Stomach (tissue), 9 donors: ENCODE data around the gene KIF3C. TPM values are rescaled to one million over a fixed set of nuclear protein-coding genes. Genes with fewer than 3 reads are reported as not detected.

Experiments used
- DNase-seq, 2 donors: peaks; one replicate each; pipeline versions ENCODE4 v3.0.0 to v3.0.0-alpha.2; 2013 to 2019
- H3K27ac ChIP-seq, 5 donors: fragments of 200-600 bp in 4 of 5; sonication (generic) in 4 of 5; one replicate each; pipeline ENCODE4 v1.5.1; 2013 to 2019; ENCODE audit warnings: mild to moderate bottlenecking in 1 of 5, moderate library complexity in 1 of 5
- H3K27me3 ChIP-seq, 3 donors: fragments of 200-600 bp; sonication (generic); one replicate each; pipeline ENCODE4 v1.5.1; 2017 to 2019; ENCODE audit warnings: mixed run types in 1 of 3
- H3K36me3 ChIP-seq, 4 donors: fragments of 200-600 bp; sonication (generic); 1 replicate in 3 of 4; 2 replicates in 1 of 4; pipeline ENCODE4 v1.5.1; 2016 to 2019
- H3K4me1 ChIP-seq, 4 donors: fragments of 200-600 bp; sonication (generic); one replicate each; pipeline ENCODE4 v1.5.1; 2016 to 2019
- H3K4me3 ChIP-seq, 4 donors: fragments of 200-600 bp; sonication (generic) in 3 of 4; one replicate each; pipeline ENCODE4 v1.5.1; 2016 to 2019; ENCODE audit warnings: mild to moderate bottlenecking in 1 of 4
- H3K9me3 ChIP-seq, 4 donors: fragments of 200-600 bp; sonication (generic); one replicate each; pipeline ENCODE4 v1.5.1; 2016 to 2019
- CTCF ChIP-seq, 7 experiments: fragments of 450-650 bp in 4 of 7; fragments of 200-600 bp in 3 of 7; sonication (generic) in 3 of 7; IDR thresholded peaks; one replicate each; pipeline ENCODE4 v1.5.1; 2016 to 2019; ENCODE audit warnings: antibody characterized with exemption in 7 of 7, control low read depth in 2 of 7, mild to moderate bottlenecking in 1 of 7
- EP300 ChIP-seq: sonication (generic); formaldehyde crosslinking; IDR thresholded peaks from one replicate; pipeline ENCODE4 v1.6.1; 2017; ENCODE audit warnings: antibody characterized with exemption
- POLR2A ChIP-seq, 4 donors: fragments of 450-650 bp; IDR thresholded peaks; one replicate each; pipeline ENCODE4 v1.6.1; 2016; ENCODE audit warnings: antibody characterized with exemption in 4 of 4, control low read depth in 2 of 4, mild to moderate bottlenecking in 1 of 4, moderate library complexity in 1 of 4
- POLR2AphosphoS5 ChIP-seq, 3 donors: sonication (generic); formaldehyde crosslinking; IDR thresholded peaks; one replicate each; pipeline ENCODE4 v1.6.1; 2016; ENCODE audit warnings: antibody characterized with exemption in 3 of 3
- WGBS, 5 donors: extraction: QIAGEN DNeasy Blood & Tissue Kit in 3 of 5; methylation state at CpG; one replicate each; pipeline versions ENCODE4 v1.1.5 to v1.1.7; 2013 to 2018; 5-methylcytosine and 5-hydroxymethylcytosine counted together
- intact Hi-C: fragments of 100-400 bp; cut with DNase I; formaldehyde crosslinking; loops from one replicate; pipeline ENCODE4 v1.15.1; 2023; ENCODE audit warnings: low total_unique reads
- polyA plus RNA-seq, 3 donors: library from polyadenylated mRNA; stranded (reverse); fragments of 200-250 nt; gene quantifications; one replicate each; pipeline ENCODE4 v1.2.3, GENCODE V29; 2013
- small RNA-seq, 4 donors: library from RNA; depleted of rRNA; stranded (forward); fragments of <200 nt; gene quantifications; one replicate each; pipeline ENCODE3, GENCODE V24; 2016
- total RNA-seq, 5 donors: library from RNA; depleted of rRNA; stranded (reverse); fragments of >200 nt; gene quantifications; one replicate each; pipeline versions ENCODE4 v1.1.0 to v1.2.3, GENCODE V29; 2014 to 2016
- donor health status: healthy with polysubstance abuse.
- donor health status: Bipolar disorder and iron deficiency.
- donor health status: healthy.

The KIF3C gene
- total and polyA plus RNA-seq, 8 donors = 0.29 to 7.3 (median 2.4) TPM; not detected in 1

GRCh38 chr2:25879133-25879730, 103.1 kb downstream of the KIF3C start:
- TF ChIP-seq POLR2AphosphoS5 (IDR thresholded peaks at IDR 0.05) (no peak), CTCF (IDR thresholded peaks at IDR 0.05) (no peak), EP300 (no peak), POLR2A (IDR thresholded peaks at IDR 0.05) (no peak)
- Histone ChIP-seq H3K4me1 (peaks cover 12 to 36% (median 19%) of the 10 kb centered on the region in 4 donors), H3K4me3 (peak overlapping the region; percentile 70 to 96 (median 80)), H3K36me3 (peaks cover 0 to 10% (median 6%) of the 10 kb centered on the region in 4 donors), H3K9me3 (no peaks in the 10 kb centered on the region), H3K27me3 (peaks cover 0 to 12% (median 0%) of the 10 kb centered on the region in 3 donors), H3K27ac (peak overlapping the region; percentile 81 to 98 (median 96))
- intact Hi-C loops = no loop called here
- 69 to 79% (median 72%) methylated on average over 5 of the region's 5 CpGs for WGBS, 5 donors
- no peak for DNase-seq

- Histone ChIP-seq H3K9me3 (no peaks in the 10 kb centered on the region), H3K27me3 (peaks cover 0 to 11% (median 0%) of the 10 kb centered on the region in 3 donors), H3K27ac (peak within 1 kb of the TSS; percentile 88 to 98 (median 96)), H3K4me1 (peaks cover 12 to 43% (median 22%) of the 10 kb centered on the region in 4 donors), H3K36me3 (peaks cover 0 to 14% (median 12%) of the 10 kb centered on the region in 4 donors), H3K4me3 (peak within 1 kb of the TSS; percentile 70 to 96 (median 80))
- intact Hi-C loops = no loop called here
- peak; percentile 98 to 100 for DNase-seq
- TF ChIP-seq POLR2A (IDR thresholded peaks at IDR 0.05) (peak in 2 of 4 donors; percentile 39 to 72), POLR2AphosphoS5 (IDR thresholded peaks at IDR 0.05) (peak; percentile 88 to 96 (median 95)), CTCF (IDR thresholded peaks at IDR 0.05) (peak in 1 of 7 experiments; percentile 33), EP300 (no peak)
- 1 to 8% (median 2%) methylated on average over 10 to 56 of the region's 56 CpGs for WGBS, 5 donors
Measured at GRCh38 chr2:25878361-25879132, 103.8 kb downstream of the KIF3C start, which contains the start of gene ASXL2. Gene ASXL2, minus strand, starts transcription at chr2:25878487. Its CDS starts 265 bp downstream, at chr2:25878222.

- Histone ChIP-seq H3K4me3 (peak overlapping the region; percentile 70 to 96 (median 80)), H3K4me1 (peaks cover 12 to 47% (median 25%) of the 10 kb centered on the region in 4 donors), H3K9me3 (no peaks in the 10 kb centered on the region), H3K27ac (peak overlapping the region; percentile 88 to 98 (median 96)), H3K27me3 (peaks cover 0 to 10% (median 0%) of the 10 kb centered on the region in 3 donors), H3K36me3 (peaks cover 0 to 14% (median 12%) of the 10 kb centered on the region in 4 donors)
- DNase-seq = peak; percentile 49 to 86
- TF ChIP-seq EP300 (no peak), CTCF (IDR thresholded peaks at IDR 0.05) (no peak), POLR2A (IDR thresholded peaks at IDR 0.05) (no peak), POLR2AphosphoS5 (IDR thresholded peaks at IDR 0.05) (peak in 1 of 3 donors; percentile 3)
- WGBS, 5 donors = 0 to 1% (median 0%) methylated on average over 36 to 64 of the region's 64 CpGs
- intact Hi-C loops = no loop called here
Measured at GRCh38 chr2:25877431-25878360, 104.6 kb downstream of the KIF3C start.

Small RNA genes within 50 kb of the gene (small RNA-seq; reads per million reads assigned to genes)
- gene NDUFB4P4 (0 reads per million in 4 donors), gene UQCRHP2 (0 reads per million in 4 donors)

Other genes with a start within 250 kb of the KIF3C start
- 10 to 100 TPM; 12.7 to 26.5 (median 19.2) TPM for gene ASXL2, start 104.0 kb downstream of the KIF3C start, total RNA-seq
- gene ASXL2, start 104.0 kb downstream of the KIF3C start, polyA plus RNA-seq = 1 to 10 TPM; 1.6 to 2.4 (median 1.8) TPM
- gene RAB10, start 51.6 kb upstream of the KIF3C start, total RNA-seq = 100 to 1,000 TPM in 3 of 5 donors, 10 to 100 TPM in 2; 22.2 to 591 (median 106) TPM
- 10 to 100 TPM; 39.3 to 60.8 (median 60.2) TPM for gene RAB10, start 51.6 kb upstream of the KIF3C start, polyA plus RNA-seq
- 1 to 10 TPM in 2 of 5 donors, under 1 TPM in 1, not detected in 2; under 0.01 to 2.3 (median 1.5) TPM for gene GAREM2, start 190.6 kb upstream of the KIF3C start, total RNA-seq
- 1 to 10 TPM in 1 of 3 donors, under 1 TPM in 2; 0.83 to 1.7 (median 0.87) TPM for gene GAREM2, start 190.6 kb upstream of the KIF3C start, polyA plus RNA-seq